ENCODE measurements around the gene SLC39A10. TPM values are rescaled to one million over a fixed set of nuclear protein-coding genes. Genes with fewer than 3 reads are reported as not detected.

Gene SLC39A10
- total RNA-seq, 1 donor from 2014 or later, result 52.3 TPM

DNA sequence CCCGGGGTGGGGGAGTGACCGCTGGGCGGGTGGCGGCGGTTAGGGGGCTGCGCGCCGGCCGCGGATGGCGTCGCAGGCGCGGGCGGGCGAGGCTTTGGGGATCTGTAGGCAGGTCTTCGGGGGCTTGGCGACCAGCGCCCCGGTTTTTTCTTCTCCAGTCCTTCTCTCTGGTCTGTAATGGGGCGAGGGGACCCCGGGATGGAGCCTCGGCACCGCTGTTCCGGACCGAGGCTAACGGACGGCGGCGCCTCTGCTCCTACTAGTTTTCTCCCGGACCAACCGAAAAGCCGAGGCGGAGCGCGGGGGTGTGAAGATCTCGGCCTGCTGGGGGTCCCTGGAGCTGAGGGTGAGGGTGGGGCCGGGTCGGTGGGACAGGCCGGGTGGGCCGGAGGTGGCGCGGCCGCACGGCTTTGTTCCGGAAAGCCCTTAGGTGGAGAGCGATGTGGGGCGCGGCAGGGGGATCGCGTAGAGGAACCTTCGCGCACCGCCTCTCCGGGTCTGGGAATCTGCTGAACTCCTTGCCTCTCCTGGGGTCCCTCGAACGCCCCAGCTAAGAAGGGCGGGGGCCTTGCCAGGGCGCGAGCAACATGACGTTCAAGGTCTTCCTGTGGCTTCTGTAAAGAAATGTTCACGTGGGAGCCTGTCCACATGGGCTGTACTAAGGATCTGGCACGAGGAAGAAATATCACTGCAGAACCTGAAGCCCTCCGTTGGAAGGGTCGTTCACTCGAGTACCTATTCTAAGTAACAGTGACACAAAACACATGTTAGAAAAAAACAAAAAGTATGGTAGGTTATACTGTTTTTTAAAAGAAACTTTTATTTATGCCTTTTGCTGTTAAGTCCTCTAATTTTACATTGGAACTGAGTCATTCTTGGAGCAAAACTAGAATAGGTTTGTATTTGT is 861 bp downstream of the SLC39A10 start:
- Mint-ChIP-seq H3K4me3 (peak overlapping the region; percentile 98), H3K4me1 (peaks cover 67% of the 10 kb centered on the region), H3K36me3 (ENCODE audit: low read depth) (peaks cover 24% of the 10 kb centered on the region), H3K27ac (peak overlapping the region; percentile 99), H3K9me3 (no peaks in the 10 kb centered on the region), H3K27me3 (no peaks in the 10 kb centered on the region)
- TF ChIP-seq, protein P1, sequence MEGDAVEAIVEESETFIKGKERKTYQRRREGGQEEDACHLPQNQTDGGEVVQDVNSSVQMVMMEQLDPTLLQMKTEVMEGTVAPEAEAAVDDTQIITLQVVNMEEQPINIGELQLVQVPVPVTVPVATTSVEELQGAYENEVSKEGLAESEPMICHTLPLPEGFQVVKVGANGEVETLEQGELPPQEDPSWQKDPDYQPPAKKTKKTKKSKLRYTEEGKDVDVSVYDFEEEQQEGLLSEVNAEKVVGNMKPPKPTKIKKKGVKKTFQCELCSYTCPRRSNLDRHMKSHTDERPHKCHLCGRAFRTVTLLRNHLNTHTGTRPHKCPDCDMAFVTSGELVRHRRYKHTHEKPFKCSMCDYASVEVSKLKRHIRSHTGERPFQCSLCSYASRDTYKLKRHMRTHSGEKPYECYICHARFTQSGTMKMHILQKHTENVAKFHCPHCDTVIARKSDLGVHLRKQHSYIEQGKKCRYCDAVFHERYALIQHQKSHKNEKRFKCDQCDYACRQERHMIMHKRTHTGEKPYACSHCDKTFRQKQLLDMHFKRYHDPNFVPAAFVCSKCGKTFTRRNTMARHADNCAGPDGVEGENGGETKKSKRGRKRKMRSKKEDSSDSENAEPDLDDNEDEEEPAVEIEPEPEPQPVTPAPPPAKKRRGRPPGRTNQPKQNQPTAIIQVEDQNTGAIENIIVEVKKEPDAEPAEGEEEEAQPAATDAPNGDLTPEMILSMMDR (IDR thresholded peaks at IDR 0.05), result no peak
- intact Hi-C loops (cut with micrococcal nuclease), result loop anchor here (1.0 to 10.0 kb wide), 8 partner anchors 8 to 1857 kb away; partner anchors contain the start of genes CCDC150, COQ10B, MOB4 and STK17B
- CTCF ChIA-PET, result interaction anchor here (1.8 to 5.5 kb wide), 6 partner anchors 62 to 160 kb away, joined by 4 to 221 read pairs (median 16); no protein-coding TSS in a partner anchor
- DNase-seq (peak; percentile 65), ATAC-seq (ENCODE audit: low read depth) (peak; percentile 14)
- POLR2A ChIA-PET, result interaction anchor here (0.6 to 5.7 kb wide), 25 partner anchors 8 to 634 kb away, joined by 3 to 202 read pairs (median 5); no protein-coding TSS in a partner anchor

- Mint-ChIP-seq H3K36me3 (ENCODE audit: low read depth) (peaks cover 26% of the 10 kb centered on the region), H3K27ac (peak overlapping the region; percentile 99), H3K9me3 (no peaks in the 10 kb centered on the region), H3K27me3 (no peaks in the 10 kb centered on the region), H3K4me3 (peak overlapping the region; percentile 98), H3K4me1 (peaks cover 64% of the 10 kb centered on the region)
- ChIA-PET POLR2A (interaction anchor here (0.6 to 5.7 kb wide), 16 partner anchors 9 to 633 kb away, joined by 4 to 202 read pairs (median 17); no protein-coding TSS in a partner anchor), CTCF (interaction anchor here (1.8 to 5.5 kb wide), 9 partner anchors 63 to 160 kb away, joined by 4 to 221 read pairs (median 19); no protein-coding TSS in a partner anchor)
- DNase-seq (no peak), ATAC-seq (ENCODE audit: low read depth) (no peak)
- intact Hi-C loops (cut with micrococcal nuclease), result loop anchor here (1.0 to 10.0 kb wide), 7 partner anchors 8 to 1856 kb away; partner anchors contain the start of genes CCDC150, COQ10B, MOB4 and STK17B
- TF ChIP-seq, protein P1 (IDR thresholded peaks at IDR 0.05), result no peak
Measured at GRCh38 chr2:195658541-195658890, 1.5 kb downstream of the SLC39A10 start.

- DNase-seq, result no peak
- H3K4me1 Mint-ChIP-seq, result peaks cover 60% of the 10 kb centered on the region
- ATAC-seq (ENCODE audit: low read depth), result peak; percentile 4
- H3K9me3 Mint-ChIP-seq, result no peaks in the 10 kb centered on the region
- H3K4me3 Mint-ChIP-seq, result peak overlapping the region; percentile 98
- peaks cover 26% of the 10 kb centered on the region for H3K36me3 Mint-ChIP-seq (ENCODE audit: low read depth)
- intact Hi-C loops (cut with micrococcal nuclease), result loop anchor here (1.0 to 10.0 kb wide), 8 partner anchors 123 to 1856 kb away; partner anchors contain the start of genes CCDC150, COQ10B, DNAH7 and MOB4
- POLR2A ChIA-PET, result interaction anchor here (0.5 to 5.7 kb wide), 15 partner anchors 9 to 256 kb away, joined by 3 to 202 read pairs (median 7); no protein-coding TSS in a partner anchor
- TF ChIP-seq, protein P1 (IDR thresholded peaks at IDR 0.05), result no peak
- CTCF ChIA-PET, result interaction anchor here (0.7 to 5.5 kb wide), 15 partner anchors 9 to 981 kb away, joined by 3 to 221 read pairs (median 11); partner anchors contain the start of genes CCDC150 and DNAH7
- H3K27me3 Mint-ChIP-seq, result no peaks in the 10 kb centered on the region
- H3K27ac Mint-ChIP-seq, result peak overlapping the region; percentile 99
Measured at GRCh38 chr2:195659114-195659513, 2.1 kb downstream of the SLC39A10 start.

GRCh38 chr2:195659982-195660890 is 3.2 kb downstream of the SLC39A10 start:
- Mint-ChIP-seq H3K36me3 (ENCODE audit: low read depth) (peaks cover 26% of the 10 kb centered on the region), H3K4me3 (peak overlapping the region; percentile 98), H3K27ac (peak overlapping the region; percentile 99), H3K27me3 (no peaks in the 10 kb centered on the region), H3K9me3 (no peaks in the 10 kb centered on the region), H3K4me1 (peaks cover 57% of the 10 kb centered on the region)
- no peak for ATAC-seq (ENCODE audit: low read depth)
- ChIA-PET POLR2A (interaction anchor here (0.5 to 5.7 kb wide), 15 partner anchors 8 to 408 kb away, joined by 3 to 202 read pairs (median 7); partner anchors contain the start of gene DNAH7), CTCF (interaction anchor here (0.7 to 5.5 kb wide), 33 partner anchors 9 to 779 kb away, joined by 3 to 221 read pairs (median 6); partner anchors contain the start of gene DNAH7)
- no peak for DNase-seq
- TF ChIP-seq, protein P1 (IDR thresholded peaks at IDR 0.05), result peak; percentile 51
- intact Hi-C loops (cut with micrococcal nuclease), result loop anchor here (1.0 to 10.0 kb wide), 15 partner anchors 84 to 1855 kb away; partner anchors contain the start of genes CCDC150, COQ10B, DNAH7 and MOB4
